GM21390 (cell line): ENCODE data around the gene PRG2.
"Not testable (repeated sequence)": the region's sequence is repeated elsewhere in the genome, so short reads cannot be mapped to it uniquely, and the experiment has no call there.

Experiments used
- ATAC-seq: cut with Tn5 transposase; IDR thresholded peaks from one replicate; pipeline ENCODE4 v1.9.1; 2021; ENCODE audit not compliant: unreplicated experiment

Gene PRG2

GRCh38 chr11:57348636-57349313 lies 41.7 kb downstream of the PRG2 start:
- ATAC-seq, result no peak

- no peak for ATAC-seq
These were observed 42.4 kb downstream of the PRG2 start for GRCh38 chr11:57348052-57348451.

- ATAC-seq, result no peak
These were observed 43.1 kb downstream of the PRG2 start for GRCh38 chr11:57347336-57347735.

- peak; percentile 81 for ATAC-seq
These were observed 44.8 kb downstream of the PRG2 start for GRCh38 chr11:57345555-57346211.

GRCh38 chr11:57344826-57345225 lies 45.6 kb downstream of the PRG2 start:
- ATAC-seq, result no peak

- ATAC-seq, result no peak
These were observed 46.6 kb downstream of the PRG2 start for GRCh38 chr11:57343825-57344224.

- no peak for ATAC-seq
These were observed 47.7 kb downstream of the PRG2 start for GRCh38 chr11:57342702-57343101.

GRCh38 chr11:57341250-57341808 lies 49.1 kb downstream of the PRG2 start:
- no peak for ATAC-seq

- ATAC-seq, result no peak
These were observed 50.3 kb downstream of the PRG2 start for GRCh38 chr11:57340039-57340615.

GRCh38 chr11:57339328-57339727 lies 51.1 kb downstream of the PRG2 start:
- no peak for ATAC-seq

- no peak for ATAC-seq
These were observed 52.3 kb downstream of the PRG2 start, which contains the start of gene P2RX3 for GRCh38 chr11:57338142-57338541. P2RX3 (plus strand) TSS chr11:57338352; CDS start chr11:57338551, 199 bp downstream.

- not testable (repeated sequence) for ATAC-seq
These were observed 53.6 kb downstream of the PRG2 start for GRCh38 chr11:57336856-57337255.
